ENCODE results near the gene KLK11.

DNA sequence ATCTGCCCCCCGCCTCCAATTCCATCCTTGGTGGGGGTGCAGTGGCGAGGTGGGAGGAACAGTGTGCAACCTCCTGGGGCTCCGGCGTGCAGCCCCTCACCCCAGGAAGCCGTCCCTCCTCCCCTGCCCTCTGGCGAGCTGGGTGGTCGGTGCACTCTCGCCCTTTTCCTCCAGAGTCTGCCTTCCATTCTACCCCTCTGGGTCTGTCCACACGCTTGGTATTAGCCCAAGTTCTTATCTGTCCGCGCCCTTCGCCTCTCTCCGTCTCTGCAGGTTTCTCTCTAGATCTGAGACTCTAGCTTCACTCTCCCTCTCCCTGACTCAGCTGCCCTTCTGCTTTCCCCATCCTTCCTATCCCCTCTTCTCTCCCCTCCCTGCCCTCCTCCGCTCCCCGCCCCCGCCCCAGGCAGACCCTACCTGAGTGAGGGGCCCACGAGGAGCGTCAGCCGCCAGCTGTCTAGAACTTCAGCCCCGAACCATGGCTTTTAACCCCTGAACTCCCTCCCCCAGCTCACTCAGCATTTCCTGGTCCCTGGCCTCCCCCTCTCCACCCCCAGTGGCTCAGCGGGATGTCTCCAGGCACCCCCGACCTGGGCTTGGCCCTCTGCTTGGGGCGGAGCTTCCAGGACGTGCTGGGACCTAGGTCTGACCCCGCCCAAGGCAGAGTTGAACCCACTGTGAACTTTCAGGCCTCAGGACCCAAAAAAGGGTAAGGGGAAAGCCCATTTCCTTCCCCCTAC is 39.0 kb upstream of the KLK11 start:
- TF ChIP-seq POLR2A (IDR thresholded peaks at IDR 0.05) = no peak
- TF ChIP-seq CTCF (IDR thresholded peaks at IDR 0.05) = no peak
- TF ChIP-seq EP300 (IDR thresholded peaks at IDR 0.05) = no peak

All from tibial nerve (tissue), 4 donors.